ENCODE data around the gene FAM118A. TPM values are rescaled to one million over a fixed set of nuclear protein-coding genes. Genes with fewer than 3 reads are reported as not detected.

The FAM118A gene
- polyA plus RNA-seq, 1 donor (not counting 4 experiments of a cell fraction or from before 2014, with no cell fraction given), result 31.1 TPM

DNA sequence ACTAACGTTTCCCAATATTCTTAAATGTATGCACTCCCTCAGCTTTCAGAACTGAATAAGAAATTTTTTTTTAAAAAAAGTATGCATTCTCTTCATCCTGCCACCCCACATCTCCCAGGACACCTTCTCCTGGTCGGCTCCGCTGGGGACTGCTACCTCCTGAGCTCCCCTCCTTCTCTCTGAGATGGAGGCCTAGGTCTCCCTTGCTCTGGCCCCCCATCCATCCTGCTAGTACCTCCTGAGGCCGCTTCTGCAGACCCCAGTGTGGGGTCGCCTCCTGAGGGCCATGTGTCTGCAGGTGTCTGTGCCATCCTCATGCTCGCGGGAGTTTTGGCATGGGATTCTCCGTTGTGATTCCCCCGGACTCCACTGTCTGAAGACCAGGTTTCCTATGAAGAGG lies 27.8 kb downstream of the FAM118A start:
- Histone ChIP-seq H3K9me1 (ENCODE audit: control insufficient read depth, extremely low read depth, insufficient read depth, low read length) (no peaks in the 10 kb centered on the region), H3K9me3 (ENCODE audit: control insufficient read depth, low read depth, low read length) (no peaks in the 10 kb centered on the region), H3K27ac (ENCODE audit: control insufficient read depth, insufficient read depth, low read length) (no peak overlapping the region), H3K4me1 (ENCODE audit: control insufficient read depth, extremely low read depth, insufficient read depth, low read length) (peaks cover 26% of the 10 kb centered on the region), H3K4me2 (ENCODE audit: control insufficient read depth, extremely low read depth, insufficient read depth, low read depth, low read length) (no peak overlapping the region), H4K20me1 (ENCODE audit: control insufficient read depth, extremely low read depth, insufficient read depth, low read length) (peaks cover 3% of the 10 kb centered on the region), H3K79me2 (ENCODE audit: control insufficient read depth, insufficient read depth, low read length) (no peaks in the 10 kb centered on the region), H2AFZ (ENCODE audit: control insufficient read depth, low read length) (no peak overlapping the region), H3K27me3 (ENCODE audit: control insufficient read depth, extremely low read depth, insufficient read depth, low read length) (no peaks in the 10 kb centered on the region), H3K4me3 (ENCODE audit: control insufficient read depth in 2 of 3, extremely low read depth in 1 of 3, insufficient read depth in 2 of 3, low read depth in 1 of 3, low read length in 3 of 3) (no peak overlapping the region), H3K36me3 (ENCODE audit: control insufficient read depth in 2 of 2, extremely low read depth in 1 of 2, insufficient read depth in 2 of 2, low read length in 2 of 2) (peaks cover 16 to 24% of the 10 kb centered on the region in 2 experiments), H3K9ac (ENCODE audit: control insufficient read depth, extremely low read depth, insufficient read depth, low read length) (no peak overlapping the region)
- FAIRE-seq, result no peak
- TF ChIP-seq, protein P1, sequence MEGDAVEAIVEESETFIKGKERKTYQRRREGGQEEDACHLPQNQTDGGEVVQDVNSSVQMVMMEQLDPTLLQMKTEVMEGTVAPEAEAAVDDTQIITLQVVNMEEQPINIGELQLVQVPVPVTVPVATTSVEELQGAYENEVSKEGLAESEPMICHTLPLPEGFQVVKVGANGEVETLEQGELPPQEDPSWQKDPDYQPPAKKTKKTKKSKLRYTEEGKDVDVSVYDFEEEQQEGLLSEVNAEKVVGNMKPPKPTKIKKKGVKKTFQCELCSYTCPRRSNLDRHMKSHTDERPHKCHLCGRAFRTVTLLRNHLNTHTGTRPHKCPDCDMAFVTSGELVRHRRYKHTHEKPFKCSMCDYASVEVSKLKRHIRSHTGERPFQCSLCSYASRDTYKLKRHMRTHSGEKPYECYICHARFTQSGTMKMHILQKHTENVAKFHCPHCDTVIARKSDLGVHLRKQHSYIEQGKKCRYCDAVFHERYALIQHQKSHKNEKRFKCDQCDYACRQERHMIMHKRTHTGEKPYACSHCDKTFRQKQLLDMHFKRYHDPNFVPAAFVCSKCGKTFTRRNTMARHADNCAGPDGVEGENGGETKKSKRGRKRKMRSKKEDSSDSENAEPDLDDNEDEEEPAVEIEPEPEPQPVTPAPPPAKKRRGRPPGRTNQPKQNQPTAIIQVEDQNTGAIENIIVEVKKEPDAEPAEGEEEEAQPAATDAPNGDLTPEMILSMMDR (optimal IDR thresholded peaks at IDR 0.05 in 1 of 3, IDR thresholded peaks at IDR 0.05 in 1 of 3, conservative IDR thresholded peaks at IDR 0.05 in 1 of 3; ENCODE audit: extremely low read depth in 1 of 3, insufficient read depth in 2 of 3, low read length in 3 of 3), result no peak
- no peak for TF ChIP-seq EZH2 (IDR thresholded peaks at IDR 0.05; ENCODE audit: low read length)
- dilution Hi-C loops (cut with MboI; ENCODE audit: extremely low pct_ligation_motif_present, low sequenced_read_pairs), result no loop called here
- DNase-seq (ENCODE audit: low read depth, low spot score), result no peak

DNA sequence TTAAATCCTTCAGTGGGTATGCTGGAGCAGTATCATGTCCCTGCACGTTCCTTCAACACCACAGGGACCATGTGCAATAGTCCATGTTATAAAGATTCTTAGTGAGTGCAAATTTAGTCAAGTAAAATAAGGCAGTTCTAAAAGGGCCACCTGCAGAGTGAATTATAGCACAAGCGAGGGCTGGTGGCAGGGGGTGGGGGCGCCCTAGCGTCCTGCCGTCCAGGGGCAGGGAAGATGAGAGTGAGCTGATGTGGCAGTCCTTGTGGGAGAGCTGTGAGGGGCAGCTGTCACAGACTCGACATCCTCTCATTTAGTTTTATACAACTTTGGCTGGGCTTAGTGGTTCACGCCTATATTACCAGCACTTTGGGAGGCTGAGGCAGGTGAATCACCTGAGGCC lies 29.1 kb downstream of the FAM118A start:
- Histone ChIP-seq H3K9me1 (ENCODE audit: control insufficient read depth, extremely low read depth, insufficient read depth, low read length) (no peaks in the 10 kb centered on the region), H3K27me3 (ENCODE audit: control insufficient read depth, extremely low read depth, insufficient read depth, low read length) (no peaks in the 10 kb centered on the region), H3K9me3 (ENCODE audit: control insufficient read depth, low read depth, low read length) (no peaks in the 10 kb centered on the region), H3K9ac (ENCODE audit: control insufficient read depth, extremely low read depth, insufficient read depth, low read length) (no peak overlapping the region), H3K4me3 (ENCODE audit: control insufficient read depth in 2 of 3, extremely low read depth in 1 of 3, insufficient read depth in 2 of 3, low read depth in 1 of 3, low read length in 3 of 3) (no peak overlapping the region), H4K20me1 (ENCODE audit: control insufficient read depth, extremely low read depth, insufficient read depth, low read length) (peaks cover under 1% of the 10 kb centered on the region), H3K36me3 (ENCODE audit: control insufficient read depth in 2 of 2, extremely low read depth in 1 of 2, insufficient read depth in 2 of 2, low read length in 2 of 2) (peaks cover 16 to 23% of the 10 kb centered on the region in 2 experiments), H3K4me2 (ENCODE audit: control insufficient read depth, extremely low read depth, insufficient read depth, low read depth, low read length) (no peak overlapping the region), H2AFZ (ENCODE audit: control insufficient read depth, low read length) (no peak overlapping the region), H3K27ac (ENCODE audit: control insufficient read depth, insufficient read depth, low read length) (no peak overlapping the region), H3K4me1 (ENCODE audit: control insufficient read depth, extremely low read depth, insufficient read depth, low read length) (peaks cover 22% of the 10 kb centered on the region), H3K79me2 (ENCODE audit: control insufficient read depth, insufficient read depth, low read length) (no peaks in the 10 kb centered on the region)
- dilution Hi-C loops (cut with MboI; ENCODE audit: extremely low pct_ligation_motif_present, low sequenced_read_pairs), result no loop called here
- TF ChIP-seq EZH2 (IDR thresholded peaks at IDR 0.05; ENCODE audit: low read length), result no peak
- TF ChIP-seq, protein P1 (optimal IDR thresholded peaks at IDR 0.05 in 1 of 3, IDR thresholded peaks at IDR 0.05 in 1 of 3, conservative IDR thresholded peaks at IDR 0.05 in 1 of 3; ENCODE audit: extremely low read depth in 1 of 3, insufficient read depth in 2 of 3, low read length in 3 of 3), result no peak
- DNase-seq (ENCODE audit: low read depth, low spot score) (no peak), FAIRE-seq (no peak)

All from keratinocyte (primary cell).